Activated CD4-positive, alpha-beta T cell treated with anti-CD3 and anti-CD28 coated beads, Interleukin-2, amount 10 ng/mL, durations not matched to agents 7 days and 5 days (primary cell): ENCODE results near the gene AZIN2. TPM values are rescaled to one million over a fixed set of nuclear protein-coding genes. Genes with fewer than 3 reads are reported as not detected.
A peak's percentile ranks its signal among the peaks of the same experiment; 100 is the strongest.
"Not testable (repeated sequence)": the region's sequence is repeated elsewhere in the genome, so short reads cannot be mapped to it uniquely, and the experiment has no call there.

Experiments
- CTCF ChIA-PET: fragments of 350-600 bp; sonication (Branson Sonifier 250); formaldehyde crosslinking; loops from one replicate; lab custom pipeline; 2021; ENCODE audit warnings: antibody characterized with exemption; lab: Charles Lee
- POLR2A ChIA-PET: fragments of 350-600 bp; sonication (Branson Sonifier 250); formaldehyde crosslinking; loops from one replicate; lab custom pipeline; 2021; ENCODE audit warnings: antibody characterized with exemption; lab: Charles Lee
- DNase-seq: peaks from one replicate; pipeline ENCODE4 v3.0.0-alpha.2; 2020
- H3K27ac Mint-ChIP-seq: one replicate; pipeline ENCODE4 v1.8.0; 2021; ENCODE audit warnings: mild to moderate bottlenecking, moderate library complexity, mixed read lengths
- H3K27me3 Mint-ChIP-seq: one replicate; pipeline ENCODE4 v1.8.0; 2021; ENCODE audit warnings: mixed read lengths
- H3K36me3 Mint-ChIP-seq: one replicate; pipeline ENCODE4 v1.8.0; 2021; ENCODE audit warnings: low read depth, mixed read lengths
- H3K4me1 Mint-ChIP-seq: one replicate; pipeline ENCODE4 v1.8.0; 2021; ENCODE audit warnings: mixed read lengths
- H3K4me3 Mint-ChIP-seq: one replicate; pipeline ENCODE4 v1.8.0; 2021; ENCODE audit warnings: mild to moderate bottlenecking, moderate library complexity, mixed read lengths
- H3K9me3 Mint-ChIP-seq: one replicate; pipeline ENCODE4 v1.8.0; 2021; ENCODE audit warnings: mixed read lengths
- total RNA-seq, 2 experiments: library from RNA; stranded (reverse); gene quantifications; one replicate each; pipeline ENCODE4 v1.2.3, GENCODE V29; 2021

Gene AZIN2
- total RNA-seq, 2 experiments from 2014 or later = 4.1 to 5.5 TPM

- H3K4me3 Mint-ChIP-seq = no peak overlapping the region
- DNase-seq = no peak
- peaks cover 56% of the 10 kb centered on the region for H3K9me3 Mint-ChIP-seq
- no peaks in the 10 kb centered on the region for H3K4me1 Mint-ChIP-seq
- H3K36me3 Mint-ChIP-seq = peaks cover 14% of the 10 kb centered on the region
- no peak overlapping the region for H3K27ac Mint-ChIP-seq
- POLR2A ChIA-PET = no interaction called here
- CTCF ChIA-PET = interaction anchor here (0.5 to 0.7 kb wide), 2 partner anchors 8 to 9 kb away, joined by 3 read pairs; no protein-coding TSS in a partner anchor
- peaks cover 21% of the 10 kb centered on the region for H3K27me3 Mint-ChIP-seq
Measured at GRCh38 chr1:33065301-33065700, 15.7 kb upstream of the AZIN2 start.

- H3K4me3 Mint-ChIP-seq, DNase-seq, POLR2A ChIA-PET, CTCF ChIA-PET, H3K4me1 Mint-ChIP-seq, H3K27ac Mint-ChIP-seq: not testable (repeated sequence)
- H3K36me3 Mint-ChIP-seq = peaks cover 14% of the 10 kb centered on the region
- H3K9me3 Mint-ChIP-seq = peaks cover 57% of the 10 kb centered on the region
- peaks cover 22% of the 10 kb centered on the region for H3K27me3 Mint-ChIP-seq
Measured at GRCh38 chr1:33066477-33066876, 14.5 kb upstream of the AZIN2 start.

- DNase-seq, CTCF ChIA-PET, H3K27ac Mint-ChIP-seq, H3K4me1 Mint-ChIP-seq, H3K4me3 Mint-ChIP-seq, POLR2A ChIA-PET: not testable (repeated sequence)
- peaks cover 13% of the 10 kb centered on the region for H3K36me3 Mint-ChIP-seq
- peaks cover 19% of the 10 kb centered on the region for H3K27me3 Mint-ChIP-seq
- peaks cover 45% of the 10 kb centered on the region for H3K9me3 Mint-ChIP-seq
Measured at GRCh38 chr1:33068108-33068507, 12.8 kb upstream of the AZIN2 start.

- peaks cover 5% of the 10 kb centered on the region for H3K4me1 Mint-ChIP-seq
- H3K4me3 Mint-ChIP-seq = no peak overlapping the region
- ChIA-PET POLR2A (no interaction called here), CTCF (interaction anchor here (1.6 kb wide), 1 partner anchor 10 kb away, joined by 8 read pairs; no protein-coding TSS in a partner anchor)
- peaks cover 17% of the 10 kb centered on the region for H3K27me3 Mint-ChIP-seq
- no peak for DNase-seq
- H3K36me3 Mint-ChIP-seq = peaks cover under 1% of the 10 kb centered on the region
- peaks cover 23% of the 10 kb centered on the region for H3K9me3 Mint-ChIP-seq
- H3K27ac Mint-ChIP-seq = peak overlapping the region; percentile 10
Measured at GRCh38 chr1:33070628-33071027, 10.3 kb upstream of the AZIN2 start.

- H3K4me1 Mint-ChIP-seq = peaks cover 5% of the 10 kb centered on the region
- POLR2A ChIA-PET = no interaction called here
- no peaks in the 10 kb centered on the region for H3K36me3 Mint-ChIP-seq
- CTCF ChIA-PET = interaction anchor here (0.6 to 1.1 kb wide), 2 partner anchors 10 to 119 kb away, joined by 3 to 4 read pairs; no protein-coding TSS in a partner anchor
- H3K27me3 Mint-ChIP-seq = peaks cover 10% of the 10 kb centered on the region
- H3K27ac Mint-ChIP-seq = no peak overlapping the region
- peaks cover 4% of the 10 kb centered on the region for H3K9me3 Mint-ChIP-seq
- H3K4me3 Mint-ChIP-seq = no peak overlapping the region
- DNase-seq = no peak
Measured at GRCh38 chr1:33072707-33073106, 8.2 kb upstream of the AZIN2 start.

- no peak overlapping the region for H3K27ac Mint-ChIP-seq
- DNase-seq = no peak
- no peak overlapping the region for H3K4me3 Mint-ChIP-seq
- ChIA-PET CTCF (interaction anchor here (0.7 to 1.1 kb wide), 4 partner anchors 9 to 285 kb away, joined by 3 to 4 read pairs (median 3); no protein-coding TSS in a partner anchor), POLR2A (interaction anchor here (0.6 kb wide), 1 partner anchor 30 kb away, joined by 3 read pairs; no protein-coding TSS in a partner anchor)
- H3K27me3 Mint-ChIP-seq = peaks cover 8% of the 10 kb centered on the region
- H3K36me3 Mint-ChIP-seq = no peaks in the 10 kb centered on the region
- H3K9me3 Mint-ChIP-seq = peaks cover 4% of the 10 kb centered on the region
- H3K4me1 Mint-ChIP-seq = peaks cover 5% of the 10 kb centered on the region
Measured at GRCh38 chr1:33074193-33074945, 6.6 kb upstream of the AZIN2 start.

GRCh38 chr1:33078030-33078591 is 2.8 kb upstream of the AZIN2 start:
- CTCF ChIA-PET = interaction anchor here (0.6 kb wide), 1 partner anchor 492 kb away, joined by 3 read pairs; no protein-coding TSS in a partner anchor
- Mint-ChIP-seq H3K27me3 (peaks cover 12% of the 10 kb centered on the region), H3K36me3 (no peaks in the 10 kb centered on the region), H3K4me1 (peaks cover 24% of the 10 kb centered on the region), H3K4me3 (no peak overlapping the region), H3K27ac (no peak overlapping the region), H3K9me3 (no peaks in the 10 kb centered on the region)
- POLR2A ChIA-PET = no interaction called here
- DNase-seq = no peak

GRCh38 chr1:33080373-33080772 is 580 bp upstream of the AZIN2 start:
- no peak overlapping the region for H3K27ac Mint-ChIP-seq
- CTCF ChIA-PET = interaction anchor here (0.8 to 1.0 kb wide), 2 partner anchors 203 to 288 kb away, joined by 3 read pairs; no protein-coding TSS in a partner anchor
- peaks cover 29% of the 10 kb centered on the region for H3K4me1 Mint-ChIP-seq
- peak overlapping the region; percentile 73 for H3K4me3 Mint-ChIP-seq
- POLR2A ChIA-PET = interaction anchor here (0.6 to 1.5 kb wide), 3 partner anchors 47 to 177 kb away, joined by 3 to 4 read pairs (median 3); partner anchors contain the start of gene RNF19B
- no peaks in the 10 kb centered on the region for H3K36me3 Mint-ChIP-seq
- H3K27me3 Mint-ChIP-seq = peaks cover 14% of the 10 kb centered on the region
- no peak for DNase-seq
- H3K9me3 Mint-ChIP-seq = no peaks in the 10 kb centered on the region

- Mint-ChIP-seq H3K27me3 (peaks cover 16% of the 10 kb centered on the region), H3K4me3 (peak overlapping the region; percentile 73), H3K27ac (peak overlapping the region; percentile 22), H3K9me3 (no peaks in the 10 kb centered on the region), H3K4me1 (peaks cover 37% of the 10 kb centered on the region), H3K36me3 (no peaks in the 10 kb centered on the region)
- DNase-seq = no peak
- ChIA-PET POLR2A (interaction anchor here (1.5 kb wide), 1 partner anchor 117 kb away, joined by 4 read pairs; the partner anchor contains the start of gene RNF19B), CTCF (interaction anchor here (1.1 to 1.4 kb wide), 2 partner anchors 19 to 46 kb away, joined by 3 to 4 read pairs; no protein-coding TSS in a partner anchor)
Measured at GRCh38 chr1:33081554-33082305, 777 bp downstream of the AZIN2 start.

GRCh38 chr1:33082575-33083108 is 1.7 kb downstream of the AZIN2 start:
- Mint-ChIP-seq H3K4me3 (peak overlapping the region; percentile 15), H3K27ac (no peak overlapping the region), H3K27me3 (peaks cover 16% of the 10 kb centered on the region), H3K36me3 (no peaks in the 10 kb centered on the region), H3K4me1 (peaks cover 41% of the 10 kb centered on the region), H3K9me3 (no peaks in the 10 kb centered on the region)
- ChIA-PET CTCF (interaction anchor here (1.1 to 1.7 kb wide), 3 partner anchors 10 to 206 kb away, joined by 4 to 9 read pairs (median 5); no protein-coding TSS in a partner anchor), POLR2A (no interaction called here)
- no peak for DNase-seq

- Mint-ChIP-seq H3K9me3 (no peaks in the 10 kb centered on the region), H3K27me3 (peaks cover 16% of the 10 kb centered on the region), H3K36me3 (no peaks in the 10 kb centered on the region), H3K4me3 (no peak overlapping the region), H3K4me1 (peaks cover 57% of the 10 kb centered on the region), H3K27ac (no peak overlapping the region)
- ChIA-PET POLR2A (no interaction called here), CTCF (interaction anchor here (0.9 to 4.9 kb wide), 8 partner anchors 8 to 206 kb away, joined by 3 to 27 read pairs (median 4); no protein-coding TSS in a partner anchor)
- DNase-seq = no peak
Measured at GRCh38 chr1:33085332-33085731, 4.4 kb downstream of the AZIN2 start.

GRCh38 chr1:33086384-33086850 is 5.5 kb downstream of the AZIN2 start:
- Mint-ChIP-seq H3K4me3 (no peak overlapping the region), H3K36me3 (no peaks in the 10 kb centered on the region), H3K27ac (no peak overlapping the region), H3K27me3 (peaks cover 16% of the 10 kb centered on the region), H3K4me1 (peaks cover 50% of the 10 kb centered on the region), H3K9me3 (no peaks in the 10 kb centered on the region)
- CTCF ChIA-PET = interaction anchor here (0.7 to 4.9 kb wide), 11 partner anchors 9 to 215 kb away, joined by 3 to 27 read pairs (median 3); partner anchors contain the start of gene RNF19B
- POLR2A ChIA-PET = no interaction called here
- peak; percentile 53 for DNase-seq
